Measurements from ENCODE around the gene COX11. TPM values are rescaled to one million over a fixed set of nuclear protein-coding genes. Genes with fewer than 3 reads are reported as not detected.

Gene COX11, protein sequence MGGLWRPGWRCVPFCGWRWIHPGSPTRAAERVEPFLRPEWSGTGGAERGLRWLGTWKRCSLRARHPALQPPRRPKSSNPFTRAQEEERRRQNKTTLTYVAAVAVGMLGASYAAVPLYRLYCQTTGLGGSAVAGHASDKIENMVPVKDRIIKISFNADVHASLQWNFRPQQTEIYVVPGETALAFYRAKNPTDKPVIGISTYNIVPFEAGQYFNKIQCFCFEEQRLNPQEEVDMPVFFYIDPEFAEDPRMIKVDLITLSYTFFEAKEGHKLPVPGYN
- total RNA-seq (2014; rRNA removed; shearing (Covaris generic)) (75.6 and 128 TPM in 2 replicates), total RNA-seq (2022) (75.9 and 78.6 TPM in 2 replicates), Bru-seq, nascent RNA (percentile 81 among the genes with signal in this experiment), BruChase-seq, experiment 1, labeled RNA remaining after a 6-hour chase (percentile 94 among the genes with signal in this experiment), BruChase-seq, experiment 2, labeled RNA remaining after a 2-hour chase (percentile 90 among the genes with signal in this experiment)
- long read RNA-seq, transcript COX11-201 (4 exons, 2,497 nt): major isoform, 46 of 56 reads
- long read RNA-seq, partial matches to known transcripts: 0 of 56 reads
- long read RNA-seq, other reads (novel, unspliced or antisense): 5 of 56 reads

DNA sequence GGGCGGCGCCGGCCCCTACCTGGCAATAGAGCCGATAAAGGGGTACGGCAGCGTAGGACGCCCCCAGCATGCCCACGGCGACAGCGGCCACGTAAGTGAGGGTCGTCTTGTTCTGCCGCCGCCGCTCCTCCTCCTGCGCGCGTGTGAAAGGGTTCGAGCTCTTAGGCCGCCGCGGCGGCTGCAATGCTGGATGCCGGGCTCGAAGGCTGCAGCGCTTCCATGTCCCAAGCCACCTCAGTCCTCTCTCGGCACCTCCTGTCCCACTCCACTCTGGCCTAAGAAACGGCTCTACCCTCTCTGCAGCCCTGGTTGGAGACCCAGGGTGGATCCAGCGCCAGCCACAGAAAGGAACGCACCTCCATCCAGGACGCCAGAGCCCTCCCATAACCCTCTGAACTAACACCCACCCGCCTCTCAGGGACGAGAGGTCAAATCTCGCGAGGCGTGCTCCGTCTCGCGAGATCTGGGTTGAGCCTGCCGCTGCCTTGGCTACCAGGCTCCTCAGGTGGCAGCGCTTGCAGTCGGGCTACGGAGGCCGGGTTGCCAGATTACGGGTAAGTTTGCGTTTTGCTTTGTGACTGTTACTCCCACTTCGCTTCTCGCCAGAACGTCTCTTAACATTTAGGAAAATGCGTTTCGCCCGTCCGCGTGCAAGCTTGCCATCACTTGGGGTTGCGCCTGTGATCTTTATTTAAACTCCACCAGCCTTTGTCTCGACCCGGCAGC is at the start of gene COX11, which contains the start of gene STXBP4:
TSS of gene COX11 (minus strand) at position 393 of the 726 bp plus-strand sequence. CDS start at position 385, 8 bp downstream.
TSS of gene STXBP4 (plus strand) at position 504 of the 726 bp plus-strand sequence. CDS start 17,455 bp downstream, outside the sequence.
- Histone ChIP-seq H3K4me1 (ENCODE audit: insufficient read depth, low read length, poor library complexity, severe bottlenecking) (peaks cover 23% of the 10 kb centered on the region), H3K9me2 (ENCODE audit: insufficient read depth, low read length) (no peaks in the 10 kb centered on the region; the same call in 1 of the 2 replicates), H4K20me1 (ENCODE audit: insufficient read depth, low read length) (no peaks in the 10 kb centered on the region), H3K79me2 (ENCODE audit: insufficient read depth, low read depth, low read length) (peaks cover 45% of the 10 kb centered on the region), H3K36me3 (ENCODE audit: insufficient read depth, low read length) (peaks cover 27% of the 10 kb centered on the region), H2AFZ (ENCODE audit: low read length) (peak within 1 kb of the TSS; percentile 90), H3K4me3 (ENCODE audit: low read depth, low read length, poor library complexity, severe bottlenecking) (peak within 1 kb of the TSS; percentile 93), H3K9me3 (ENCODE audit: low read length) (no peaks in the 10 kb centered on the region), H3K27ac (ENCODE audit: low read depth, low read length, poor library complexity, severe bottlenecking) (peak within 1 kb of the TSS; percentile 54), H3K4me2 (ENCODE audit: low read length) (peak within 1 kb of the TSS; percentile 89)
- POLR2A ChIA-PET: interaction anchor here (0.6 to 2.0 kb wide), 2 partner anchors 11 to 517 kb away, joined by 4 to 7 read pairs; no protein-coding TSS in a partner anchor
- TF ChIP-seq EZH2phosphoT487 (IDR thresholded peaks at IDR 0.05; ENCODE audit: borderline replicate concordance, low read depth, low read length): no peak
- TF ChIP-seq, protein P1, sequence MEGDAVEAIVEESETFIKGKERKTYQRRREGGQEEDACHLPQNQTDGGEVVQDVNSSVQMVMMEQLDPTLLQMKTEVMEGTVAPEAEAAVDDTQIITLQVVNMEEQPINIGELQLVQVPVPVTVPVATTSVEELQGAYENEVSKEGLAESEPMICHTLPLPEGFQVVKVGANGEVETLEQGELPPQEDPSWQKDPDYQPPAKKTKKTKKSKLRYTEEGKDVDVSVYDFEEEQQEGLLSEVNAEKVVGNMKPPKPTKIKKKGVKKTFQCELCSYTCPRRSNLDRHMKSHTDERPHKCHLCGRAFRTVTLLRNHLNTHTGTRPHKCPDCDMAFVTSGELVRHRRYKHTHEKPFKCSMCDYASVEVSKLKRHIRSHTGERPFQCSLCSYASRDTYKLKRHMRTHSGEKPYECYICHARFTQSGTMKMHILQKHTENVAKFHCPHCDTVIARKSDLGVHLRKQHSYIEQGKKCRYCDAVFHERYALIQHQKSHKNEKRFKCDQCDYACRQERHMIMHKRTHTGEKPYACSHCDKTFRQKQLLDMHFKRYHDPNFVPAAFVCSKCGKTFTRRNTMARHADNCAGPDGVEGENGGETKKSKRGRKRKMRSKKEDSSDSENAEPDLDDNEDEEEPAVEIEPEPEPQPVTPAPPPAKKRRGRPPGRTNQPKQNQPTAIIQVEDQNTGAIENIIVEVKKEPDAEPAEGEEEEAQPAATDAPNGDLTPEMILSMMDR (conservative IDR thresholded peaks at IDR 0.05; ENCODE audit: low read length): peak; percentile 59; the same call in 1 of the 2 replicates
- CTCF ChIA-PET (ENCODE audit: unreplicated experiment): no interaction called here
- peak; percentile 98 for DNase-seq (ENCODE audit: low spot score)
- BruUV-seq (replicated peaks): no TSS peak
- intact Hi-C loops (cut with micrococcal nuclease; ENCODE audit: unreplicated experiment): loop anchor here (5.0 kb wide), 2 partner anchors 199 to 769 kb away; no protein-coding TSS in a partner anchor

DNA sequence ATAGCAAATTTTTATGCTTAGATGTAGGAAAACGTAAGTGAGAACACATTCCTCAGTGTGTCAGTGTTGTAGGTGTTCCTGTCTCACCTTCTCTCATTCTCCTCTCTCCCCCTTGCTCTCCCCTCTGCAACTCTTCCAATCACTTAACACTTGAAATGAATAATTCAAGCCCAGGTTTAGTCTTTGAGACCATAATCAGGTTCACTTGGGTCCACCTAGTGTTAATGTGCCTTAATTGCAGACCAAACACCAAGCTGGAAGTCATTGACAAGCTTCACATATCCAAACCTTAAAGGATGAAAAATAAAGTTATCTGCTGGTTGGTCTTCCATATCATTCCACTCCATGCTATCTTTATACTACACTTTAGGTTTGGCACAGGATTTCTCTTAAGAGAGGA is 37.1 kb upstream of the COX11 start:
- intact Hi-C loops (cut with micrococcal nuclease; ENCODE audit: unreplicated experiment): loop anchor here (5.0 kb wide), 1 partner anchor 292 kb away; no protein-coding TSS in a partner anchor
- no peaks in the 10 kb centered on the region for H3K4me1 ChIP-seq (ENCODE audit: insufficient read depth, low read length, poor library complexity, severe bottlenecking)
- DNase-seq (ENCODE audit: low spot score): peak; percentile 40
- no peaks in the 10 kb centered on the region for H3K79me2 ChIP-seq (ENCODE audit: insufficient read depth, low read depth, low read length)
- H3K36me3 ChIP-seq (ENCODE audit: insufficient read depth, low read length): peaks cover 8% of the 10 kb centered on the region
- H2AFZ ChIP-seq (ENCODE audit: low read length): no peak overlapping the region
- no TSS peak for BruUV-seq (replicated peaks)
- no peaks in the 10 kb centered on the region for H3K9me2 ChIP-seq (ENCODE audit: insufficient read depth, low read length)
- H3K4me2 ChIP-seq (ENCODE audit: low read length): no peak overlapping the region
- TF ChIP-seq EZH2phosphoT487 (IDR thresholded peaks at IDR 0.05; ENCODE audit: borderline replicate concordance, low read depth, low read length): no peak
- TF ChIP-seq, protein P1 (conservative IDR thresholded peaks at IDR 0.05; ENCODE audit: low read length): peak; percentile 78
- H3K27ac ChIP-seq (ENCODE audit: low read depth, low read length, poor library complexity, severe bottlenecking): no peak overlapping the region
- H4K20me1 ChIP-seq (ENCODE audit: insufficient read depth, low read length): no peaks in the 10 kb centered on the region
- H3K4me3 ChIP-seq (ENCODE audit: low read depth, low read length, poor library complexity, severe bottlenecking): no peak overlapping the region
- ChIA-PET POLR2A (no interaction called here), CTCF (ENCODE audit: unreplicated experiment) (no interaction called here)
- no peaks in the 10 kb centered on the region for H3K9me3 ChIP-seq (ENCODE audit: low read length)

All from OCI-LY7 (cell line).